Lower lobe of right lung (tissue), 2 donors: ENCODE results near the gene IFNA2. TPM values are rescaled to one million over a fixed set of nuclear protein-coding genes. Genes with fewer than 3 reads are reported as not detected.
A peak's percentile ranks its signal among the peaks of the same experiment; 100 is the strongest.

Source experiments
- ATAC-seq, 2 donors: fragments of 200-7000 bp; cut with Tn5 transposase; one replicate each; pipeline ENCODE4 v1.9.1; 2020 to 2022; ENCODE audit warnings: mild to moderate bottlenecking in 2 of 2, moderate library complexity in 2 of 2
- DNase-seq: peaks from one replicate; pipeline ENCODE4 v3.0.0-alpha.2; 2020
- H3K27ac ChIP-seq: fragments of 200-600 bp; one replicate; pipeline ENCODE4 v1.8.0; 2022
- H3K27me3 ChIP-seq: fragments of 200-600 bp; one replicate; pipeline ENCODE4 v1.8.0; 2022; ENCODE audit warnings: low read depth
- H3K36me3 ChIP-seq: fragments of 200-600 bp; one replicate; pipeline ENCODE4 v1.8.0; 2022; ENCODE audit warnings: mild to moderate bottlenecking
- H3K4me1 ChIP-seq: fragments of 200-600 bp; one replicate; pipeline ENCODE4 v1.8.0; 2022
- H3K4me3 ChIP-seq: fragments of 200-600 bp; one replicate; pipeline ENCODE4 v1.8.0; 2022; ENCODE audit warnings: mild to moderate bottlenecking
- H3K9me3 ChIP-seq: fragments of 200-600 bp; one replicate; pipeline ENCODE4 v1.8.0; 2022
- intact Hi-C: fragments of 100-400 bp; cut with DNase I; formaldehyde crosslinking; loops from one replicate; pipeline ENCODE4 v1.11.0; 2022
- total RNA-seq: library from RNA; stranded (reverse); fragmentation: NEBNext Ultra II Directional; extraction: Animal tissue kit (Norgen Biotek cat#: 25700); gene quantifications from one replicate; pipeline ENCODE4 v1.2.1, GENCODE V29; 2021
- TF ChIP-seq, protein P1 (sequence below): fragments of 200-600 bp; IDR thresholded peaks from one replicate; pipeline ENCODE4 v1.8.0; 2022; ENCODE audit warnings: antibody characterized with exemption, mild to moderate bottlenecking
- donor health status: DM: no; HTN: yes; CAD: no; lungs with severe emphysema.

Gene IFNA2
- total RNA-seq, 1 donor from 2014 or later = not detected

DNA sequence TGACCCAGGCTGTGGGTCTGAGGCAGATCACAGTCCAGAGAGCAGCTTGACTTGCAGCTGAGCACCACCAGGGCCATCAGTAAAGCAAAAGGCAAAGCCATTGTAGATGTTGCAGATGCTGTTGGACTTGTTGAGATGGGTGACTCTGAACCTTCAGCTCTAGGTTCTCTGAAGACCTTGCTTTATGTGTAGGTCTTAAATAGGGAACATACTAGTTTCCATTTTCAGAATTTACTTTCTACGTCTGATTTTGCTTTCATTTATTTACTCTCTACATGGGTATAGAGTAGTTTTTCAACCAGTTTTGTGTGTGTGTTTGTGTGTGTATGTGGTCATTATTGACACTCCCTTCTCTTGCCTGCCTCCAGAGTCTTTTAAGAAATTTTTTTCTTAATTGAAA, 34.4 kb downstream of the IFNA2 start, which contains the start of gene IFNA6:
TSS of gene IFNA6 (minus strand) at position 101 of the 400 bp plus-strand sequence. CDS start at position 101, 0 bp downstream.
- H3K9me3 ChIP-seq = no peaks in the 10 kb centered on the region
- no peak within 1 kb of the TSS for H3K4me3 ChIP-seq
- ATAC-seq (no peak), DNase-seq (no peak)
- TF ChIP-seq, protein P1, sequence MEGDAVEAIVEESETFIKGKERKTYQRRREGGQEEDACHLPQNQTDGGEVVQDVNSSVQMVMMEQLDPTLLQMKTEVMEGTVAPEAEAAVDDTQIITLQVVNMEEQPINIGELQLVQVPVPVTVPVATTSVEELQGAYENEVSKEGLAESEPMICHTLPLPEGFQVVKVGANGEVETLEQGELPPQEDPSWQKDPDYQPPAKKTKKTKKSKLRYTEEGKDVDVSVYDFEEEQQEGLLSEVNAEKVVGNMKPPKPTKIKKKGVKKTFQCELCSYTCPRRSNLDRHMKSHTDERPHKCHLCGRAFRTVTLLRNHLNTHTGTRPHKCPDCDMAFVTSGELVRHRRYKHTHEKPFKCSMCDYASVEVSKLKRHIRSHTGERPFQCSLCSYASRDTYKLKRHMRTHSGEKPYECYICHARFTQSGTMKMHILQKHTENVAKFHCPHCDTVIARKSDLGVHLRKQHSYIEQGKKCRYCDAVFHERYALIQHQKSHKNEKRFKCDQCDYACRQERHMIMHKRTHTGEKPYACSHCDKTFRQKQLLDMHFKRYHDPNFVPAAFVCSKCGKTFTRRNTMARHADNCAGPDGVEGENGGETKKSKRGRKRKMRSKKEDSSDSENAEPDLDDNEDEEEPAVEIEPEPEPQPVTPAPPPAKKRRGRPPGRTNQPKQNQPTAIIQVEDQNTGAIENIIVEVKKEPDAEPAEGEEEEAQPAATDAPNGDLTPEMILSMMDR = no peak
- no peaks in the 10 kb centered on the region for H3K4me1 ChIP-seq
- no peaks in the 10 kb centered on the region for H3K27me3 ChIP-seq
- no peaks in the 10 kb centered on the region for H3K36me3 ChIP-seq
- H3K27ac ChIP-seq = no peak within 1 kb of the TSS
- intact Hi-C loops = no loop called here

DNA sequence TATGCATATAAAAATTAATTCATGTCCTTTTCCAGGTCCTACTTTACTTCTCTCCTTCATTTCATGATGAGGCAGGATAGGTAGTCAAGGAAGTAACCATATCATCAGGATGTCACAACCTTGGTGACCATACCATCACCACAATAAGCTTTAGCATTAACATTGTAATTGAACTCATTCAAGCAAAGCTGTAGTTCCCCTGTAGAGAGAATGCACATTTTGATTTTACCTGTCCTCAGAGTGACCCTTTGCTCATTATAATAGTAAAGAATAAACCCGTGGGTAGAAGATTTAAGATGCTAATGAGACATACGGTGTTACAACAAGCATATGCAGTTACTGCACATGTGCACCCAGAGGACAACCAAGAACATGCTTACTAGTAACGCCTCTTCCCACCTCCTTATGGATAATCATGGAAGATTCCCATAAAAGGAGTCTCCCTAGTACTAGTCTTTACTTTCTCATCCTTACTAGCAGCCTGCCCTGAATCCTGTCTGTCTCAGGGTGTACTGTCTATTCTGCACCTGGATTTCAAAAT, 36.7 kb downstream of the IFNA2 start:
- no peaks in the 10 kb centered on the region for H3K27me3 ChIP-seq
- intact Hi-C loops = no loop called here
- H3K36me3 ChIP-seq = no peaks in the 10 kb centered on the region
- H3K27ac ChIP-seq = no peak overlapping the region
- TF ChIP-seq, protein P1 = no peak
- no peak for ATAC-seq
- no peaks in the 10 kb centered on the region for H3K9me3 ChIP-seq
- DNase-seq = no peak
- no peak overlapping the region for H3K4me3 ChIP-seq
- no peaks in the 10 kb centered on the region for H3K4me1 ChIP-seq

DNA sequence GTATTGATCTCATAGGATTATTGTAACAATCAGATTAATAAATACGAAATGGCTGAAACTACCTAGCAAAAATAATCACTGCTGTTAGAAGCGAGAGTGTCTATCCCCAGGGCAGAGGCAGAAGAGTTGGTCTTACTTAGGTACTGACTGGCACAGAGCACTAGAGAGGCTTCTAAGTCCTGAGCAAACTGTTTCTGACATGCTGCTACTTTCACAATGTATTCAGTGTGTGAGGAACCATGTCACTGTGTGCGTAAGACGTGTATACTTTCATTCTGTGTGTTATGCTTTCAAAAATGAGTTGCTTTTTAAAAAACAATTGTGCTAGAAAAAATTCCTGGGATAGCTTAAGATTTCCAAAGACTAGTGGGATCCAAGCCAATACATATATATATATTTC, 44.5 kb downstream of the IFNA2 start:
- DNase-seq (no peak), ATAC-seq (no peak)
- Histone ChIP-seq H3K27me3 (no peaks in the 10 kb centered on the region), H3K4me3 (no peak overlapping the region), H3K27ac (no peak overlapping the region), H3K36me3 (no peaks in the 10 kb centered on the region), H3K4me1 (peaks cover 3% of the 10 kb centered on the region), H3K9me3 (no peaks in the 10 kb centered on the region)
- TF ChIP-seq, protein P1 = no peak
- intact Hi-C loops = no loop called here

DNA sequence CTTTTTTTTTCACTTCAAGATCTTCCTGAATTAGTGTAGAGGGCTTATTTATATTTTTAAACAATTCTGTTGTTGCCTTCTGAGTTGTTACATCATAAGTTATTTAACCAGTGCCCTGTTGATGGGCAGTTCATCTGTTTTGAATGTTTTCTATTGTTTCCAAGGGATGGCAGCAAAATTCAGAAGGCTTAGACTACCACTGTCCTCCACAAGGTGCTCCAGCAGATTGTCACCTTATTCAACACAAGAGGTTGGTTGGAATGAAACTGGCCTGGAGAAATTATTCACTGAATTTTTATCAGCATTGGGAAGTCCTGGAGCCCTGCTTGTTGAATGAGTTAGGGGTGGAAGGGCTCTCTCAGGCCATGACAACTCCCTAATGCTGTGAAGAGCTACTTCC, 48.7 kb downstream of the IFNA2 start:
- Histone ChIP-seq H3K36me3 (no peaks in the 10 kb centered on the region), H3K27ac (no peak overlapping the region), H3K4me1 (peaks cover 36% of the 10 kb centered on the region), H3K27me3 (no peaks in the 10 kb centered on the region), H3K4me3 (no peak overlapping the region), H3K9me3 (no peaks in the 10 kb centered on the region)
- intact Hi-C loops = loop anchor here (10.0 kb wide), 1 partner anchor 468 kb away; the partner anchor contains the start of gene MTAP
- ATAC-seq (no peak), DNase-seq (no peak)
- TF ChIP-seq, protein P1 = no peak

DNA sequence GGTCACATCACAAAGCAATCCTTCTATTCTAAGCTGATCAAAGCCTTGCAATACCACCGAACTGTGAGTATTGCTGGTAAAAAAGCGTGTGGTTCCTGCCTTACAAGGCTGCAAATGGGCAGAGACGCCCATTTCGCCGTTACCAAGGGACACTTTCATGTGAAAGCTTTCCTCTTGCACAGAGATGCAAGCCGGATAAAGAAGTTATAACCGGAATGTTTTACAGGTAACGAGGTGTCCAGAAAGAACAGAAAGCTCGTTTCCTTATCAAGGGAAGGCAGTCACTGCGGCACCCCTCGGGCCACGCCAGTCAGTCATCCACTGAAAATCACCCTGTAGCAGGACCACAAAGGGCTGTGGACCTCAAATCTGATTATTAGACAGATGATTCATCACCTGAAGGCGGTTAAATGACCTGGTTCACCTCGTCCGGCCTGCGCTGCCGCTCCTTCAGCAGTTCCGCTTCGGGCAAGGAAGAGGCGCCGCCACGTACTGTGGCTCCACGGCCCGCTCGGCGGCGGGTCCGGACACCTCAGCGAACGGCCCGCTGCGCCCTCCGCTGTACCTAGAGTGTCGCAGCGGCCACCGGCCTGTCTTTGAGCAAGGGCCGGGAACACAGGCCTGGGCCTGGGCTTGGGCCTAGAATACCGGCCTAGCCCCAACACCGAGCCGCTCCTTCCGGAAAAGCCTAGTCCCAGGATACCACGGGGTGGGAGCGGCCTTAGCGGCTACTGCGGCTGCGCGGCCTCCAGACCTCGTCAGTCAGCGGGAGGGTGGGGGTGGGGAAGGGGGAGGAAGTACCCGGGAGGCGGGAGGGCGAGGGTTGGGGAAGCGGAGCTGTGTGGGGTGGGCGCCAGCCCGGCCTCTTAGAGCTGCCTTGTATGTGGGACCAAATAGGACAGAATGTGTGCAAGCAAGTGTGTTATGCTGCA, 50.2 kb downstream of the IFNA2 start, which contains the start of gene KLHL9:
TSS of gene KLHL9 (minus strand) at position 704 of the 932 bp plus-strand sequence. CDS start at position 159, 545 bp downstream.
- peaks cover 51% of the 10 kb centered on the region for H3K4me1 ChIP-seq
- intact Hi-C loops = loop anchor here (10.0 kb wide), 1 partner anchor 470 kb away; the partner anchor contains the start of gene MTAP
- no peaks in the 10 kb centered on the region for H3K9me3 ChIP-seq
- H3K4me3 ChIP-seq = peak within 1 kb of the TSS; percentile 86
- DNase-seq (peak; percentile 96), ATAC-seq (peak; percentile 99)
- H3K36me3 ChIP-seq = peaks cover 7% of the 10 kb centered on the region
- peak within 1 kb of the TSS; percentile 99 for H3K27ac ChIP-seq
- TF ChIP-seq, protein P1 = no peak
- no peaks in the 10 kb centered on the region for H3K27me3 ChIP-seq

Other genes starting within 250 kb of the IFNA2 start
- gene IFNW1, start 243.6 kb downstream of the IFNA2 start, total RNA-seq = not detected
- not detected for gene IFNA21, start 218.7 kb downstream of the IFNA2 start, total RNA-seq
- not detected for gene IFNA4, start 197.8 kb downstream of the IFNA2 start, total RNA-seq
- not detected for gene IFNA7, start 183.2 kb downstream of the IFNA2 start, total RNA-seq
- not detected for gene IFNA10, start 178.3 kb downstream of the IFNA2 start, total RNA-seq
- gene IFNA16, start 168.1 kb downstream of the IFNA2 start, total RNA-seq = not detected
- not detected for gene IFNA17, start 157.2 kb downstream of the IFNA2 start, total RNA-seq
- gene IFNA14, start 145.4 kb downstream of the IFNA2 start, total RNA-seq = not detected
- gene IFNA5, start 80.1 kb downstream of the IFNA2 start, total RNA-seq = not detected
- gene KLHL9, start 50.0 kb downstream of the IFNA2 start, total RNA-seq = 22.7 TPM
- not detected for gene IFNA6, start 34.5 kb downstream of the IFNA2 start, total RNA-seq
- gene IFNA13, start 17.3 kb downstream of the IFNA2 start, total RNA-seq = 1.1 TPM
- gene IFNA8, start 23.7 kb upstream of the IFNA2 start, total RNA-seq = not detected
- gene IFNA1, start 55.0 kb upstream of the IFNA2 start, total RNA-seq = 0.62 TPM
- gene IFNE, start 96.9 kb upstream of the IFNA2 start, total RNA-seq = not detected